ENCODE results near the gene EIF2B2.

Gene EIF2B2

DNA sequence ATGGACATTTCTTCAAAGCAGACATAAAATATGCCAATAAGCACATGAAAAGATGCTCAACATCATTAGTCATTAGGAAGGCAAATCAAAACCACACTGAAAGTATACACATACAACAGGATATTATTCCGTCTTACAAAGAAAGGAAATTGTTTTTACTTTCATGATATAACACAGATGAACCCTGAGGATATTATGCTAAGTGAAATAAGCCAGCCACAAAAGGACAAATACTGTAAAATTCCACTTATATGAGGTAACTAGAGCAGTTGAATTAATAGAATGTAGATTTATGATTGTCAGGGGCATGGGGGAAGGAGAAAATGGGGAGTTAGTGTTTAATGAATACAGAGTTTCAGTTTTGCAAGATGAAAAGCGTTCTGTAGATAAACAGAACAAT is 56.9 kb downstream of the EIF2B2 start:
- DNase-seq, result no peak
- in situ Hi-C loops (cut with MboI; ENCODE audit: low pct_unique_long_range_greater_than_20kb, low sequenced_read_pairs), result no loop called here

- DNase-seq, result no peak
- in situ Hi-C loops (cut with MboI; ENCODE audit: low pct_unique_long_range_greater_than_20kb, low sequenced_read_pairs), result no loop called here
Observed at GRCh38 chr14:75060420-75060819, 57.7 kb downstream of the EIF2B2 start.

Measured in KBM-7 (cell line).